H1 (cell line): Measurements from ENCODE around the gene GP9. TPM values are rescaled to one million over a fixed set of nuclear protein-coding genes. Genes with fewer than 3 reads are reported as not detected.

Source experiments
- CBX8 ChIP-seq: fragments of 300-800, 300-1000 bp; sonication (generic); IDR thresholded peaks from 2 replicates; pipeline ENCODE4 v1.7.1; 2016; ENCODE audit warnings: low read depth, low read length, borderline replicate concordance
- RAD21 ChIP-seq, 2 experiments: IDR thresholded peaks in 1 of 2; conservative IDR thresholded peaks in 1 of 2; 2 replicates each; pipeline ENCODE4 v1.6.1; 2011; ENCODE audit warnings: low read depth in 2 of 2, low read length in 2 of 2, improper control_type of control experiment in 1 of 2, inconsistent platforms in 1 of 2, mild to moderate bottlenecking in 1 of 2, moderate library complexity in 1 of 2
- SP2 ChIP-seq: IDR thresholded peaks from 2 replicates; pipeline ENCODE4 v1.6.1; 2012; ENCODE audit warnings: mild to moderate bottlenecking, low read length, inconsistent platforms
- SRF ChIP-seq: IDR thresholded peaks from 2 replicates; pipeline ENCODE4 v1.6.1; 2011; ENCODE audit warnings: mild to moderate bottlenecking, low read depth, low read length, moderate library complexity
- ZNF274 ChIP-seq: IDR thresholded peaks from 2 replicates; pipeline ENCODE4 v1.7.0; 2012; ENCODE audit warnings: low read length, borderline replicate concordance; ENCODE audit errors: extremely low read depth
- polyA plus RNA-seq, 7 experiments: library from polyadenylated mRNA; depleted of rRNA in 3 of 7; stranded (reverse) in 5 of 7; unstranded in 2 of 7; fragments of >200 nt in 5 of 7; fragments of 200-250 nt in 2 of 7; gene quantifications; 1 replicate in 5 of 7; 2 replicates in 1 of 7; 4 replicates in 1 of 7; pipeline versions ENCODE4 v1.2.1 to v1.2.3, GENCODE V29; 2011 to 2013; ENCODE audit warnings: missing spikeins in 2 of 7, mixed read lengths in 2 of 7
- total RNA-seq: library from RNA; stranded (reverse); fragmentation: NEBNext Ultra II Directional; extraction: Animal tissue kit (Norgen Biotek cat#: 25700); gene quantifications from 2 replicates; pipeline ENCODE4 v1.2.1, GENCODE V29; 2021

GP9 gene
- total and polyA plus RNA-seq, 2 of the 8 experiments (the other 6 are each of a cell fraction or from before 2014, with no cell fraction given) = not detected

- TF ChIP-seq SP2 (no peak), CBX8 (no peak), RAD21 (IDR thresholded peaks at IDR 0.05 in 1 of 2, conservative IDR thresholded peaks at IDR 0.05 in 1 of 2; ENCODE audit: low read depth in 2 of 2, low read length in 2 of 2) (no peak), SRF (no peak), ZNF274 (no peak)
These were observed 9.9 kb upstream of the GP9 start (continued) for GRCh38 chr3:129050556-129051295.
